Measurements from ENCODE around the gene LRP2BP.

DNA sequence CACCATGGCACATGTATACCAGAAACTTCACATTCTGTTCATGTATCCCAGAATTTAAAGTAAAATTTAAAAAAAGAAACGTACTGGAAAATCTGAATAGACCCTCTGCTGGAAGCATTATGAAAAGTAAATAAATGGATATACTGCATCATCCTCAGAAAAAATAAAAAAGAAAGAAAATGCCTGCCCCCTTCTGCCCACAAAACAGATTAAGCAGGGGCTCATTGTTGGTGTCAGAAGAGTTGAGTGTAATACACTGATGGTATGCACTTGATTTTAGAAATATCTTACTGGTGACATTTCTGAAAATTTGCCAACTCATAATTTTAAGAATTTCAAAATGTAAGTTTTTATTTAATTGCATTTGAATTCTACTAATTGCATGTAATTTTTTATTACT is 77.8 kb downstream of the LRP2BP start:
- TF ChIP-seq, protein P1, sequence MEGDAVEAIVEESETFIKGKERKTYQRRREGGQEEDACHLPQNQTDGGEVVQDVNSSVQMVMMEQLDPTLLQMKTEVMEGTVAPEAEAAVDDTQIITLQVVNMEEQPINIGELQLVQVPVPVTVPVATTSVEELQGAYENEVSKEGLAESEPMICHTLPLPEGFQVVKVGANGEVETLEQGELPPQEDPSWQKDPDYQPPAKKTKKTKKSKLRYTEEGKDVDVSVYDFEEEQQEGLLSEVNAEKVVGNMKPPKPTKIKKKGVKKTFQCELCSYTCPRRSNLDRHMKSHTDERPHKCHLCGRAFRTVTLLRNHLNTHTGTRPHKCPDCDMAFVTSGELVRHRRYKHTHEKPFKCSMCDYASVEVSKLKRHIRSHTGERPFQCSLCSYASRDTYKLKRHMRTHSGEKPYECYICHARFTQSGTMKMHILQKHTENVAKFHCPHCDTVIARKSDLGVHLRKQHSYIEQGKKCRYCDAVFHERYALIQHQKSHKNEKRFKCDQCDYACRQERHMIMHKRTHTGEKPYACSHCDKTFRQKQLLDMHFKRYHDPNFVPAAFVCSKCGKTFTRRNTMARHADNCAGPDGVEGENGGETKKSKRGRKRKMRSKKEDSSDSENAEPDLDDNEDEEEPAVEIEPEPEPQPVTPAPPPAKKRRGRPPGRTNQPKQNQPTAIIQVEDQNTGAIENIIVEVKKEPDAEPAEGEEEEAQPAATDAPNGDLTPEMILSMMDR (IDR thresholded peaks at IDR 0.05; ENCODE audit: low read length): 0 out of 2 replicates have a peak, but pooled peaks have one; percentile 6
- TF ChIP-seq EZH2phosphoT487 (IDR thresholded peaks at IDR 0.05; ENCODE audit: low read length): no peak
- TF ChIP-seq EZH2 (optimal IDR thresholded peaks at IDR 0.05; ENCODE audit: low read depth, low read length): no peak

All from MM.1S (cell line).